Measurements from ENCODE around the gene EYS.

EYS gene

GRCh38 chr6:64415926-64416325 is 1291.1 kb downstream of the EYS start:
- DNase-seq: no peak

- DNase-seq: no peak
Observed at GRCh38 chr6:64411226-64411625, 1295.8 kb downstream of the EYS start.

- no peak for DNase-seq
Observed at GRCh38 chr6:64409948-64410347, 1297.1 kb downstream of the EYS start.

GRCh38 chr6:64404396-64404795 is 1302.6 kb downstream of the EYS start:
- no peak for DNase-seq

GRCh38 chr6:64383277-64383676 is 1323.7 kb downstream of the EYS start:
- DNase-seq: no peak

GRCh38 chr6:64376394-64376793 is 1330.6 kb downstream of the EYS start:
- DNase-seq: no peak

- no peak for DNase-seq
Observed at GRCh38 chr6:64357430-64357829, 1349.6 kb downstream of the EYS start.

- no peak for DNase-seq
Observed at GRCh38 chr6:64347411-64347810, 1359.6 kb downstream of the EYS start.

GRCh38 chr6:64335195-64335594 is 1371.8 kb downstream of the EYS start:
- no peak for DNase-seq

- DNase-seq: no peak
Observed at GRCh38 chr6:64334636-64335035, 1372.4 kb downstream of the EYS start.

GRCh38 chr6:64330694-64331307 is 1376.2 kb downstream of the EYS start:
- DNase-seq: peak; percentile 33 to 59

- DNase-seq: no peak
Observed at GRCh38 chr6:64326939-64327338, 1380.1 kb downstream of the EYS start.

- DNase-seq: no peak
Observed at GRCh38 chr6:64325093-64325492, 1381.9 kb downstream of the EYS start.

- DNase-seq: no peak
Observed at GRCh38 chr6:64310214-64310613, 1396.8 kb downstream of the EYS start.

GRCh38 chr6:64301307-64302236 is 1405.5 kb downstream of the EYS start:
- no peak for DNase-seq

- no peak for DNase-seq
Observed at GRCh38 chr6:64299176-64299575, 1407.8 kb downstream of the EYS start.

- DNase-seq: no peak
Observed at GRCh38 chr6:64294034-64294433, 1413.0 kb downstream of the EYS start.

- DNase-seq: no peak
Observed at GRCh38 chr6:64293298-64293697, 1413.7 kb downstream of the EYS start.

- no peak for DNase-seq
Observed at GRCh38 chr6:64290867-64291266, 1416.2 kb downstream of the EYS start.

- DNase-seq: no peak
Observed at GRCh38 chr6:64289931-64290330, 1417.1 kb downstream of the EYS start.

- no peak for DNase-seq
Observed at GRCh38 chr6:64288351-64288750, 1418.7 kb downstream of the EYS start.

GRCh38 chr6:64281167-64281566 is 1425.9 kb downstream of the EYS start:
- no peak for DNase-seq

- peak; percentile 13 for DNase-seq
Observed at GRCh38 chr6:64280569-64280968, 1426.5 kb downstream of the EYS start.

- DNase-seq: no peak
Observed at GRCh38 chr6:64270083-64270482, 1436.9 kb downstream of the EYS start.
